MM.1S (cell line): ENCODE results near the gene LYZL4.

Experiments used
- DNase-seq: peaks from one replicate; pipeline ENCODE4 v3.0.0-alpha.2; 2015
- H2AFZ ChIP-seq: fragments of 300-600 bp; sonication (generic); 2 replicates; pipeline ENCODE4 v1.6.0; 2016; ENCODE audit warnings: antibody characterized with exemption, low read length
- H3F3A ChIP-seq: fragments of 300-600 bp; sonication (generic); 2 replicates; pipeline ENCODE4 v1.6.1; 2016; ENCODE audit warnings: mild to moderate bottlenecking, antibody characterized with exemption, low read length, moderate library complexity, mixed read lengths; ENCODE audit not compliant: insufficient read depth
- H3K27ac ChIP-seq: fragments of 300-600 bp; sonication (generic); 2 replicates; pipeline ENCODE4 v1.5.1; 2016; ENCODE audit warnings: mild to moderate bottlenecking, low read length
- H3K27me3 ChIP-seq: fragments of 300-600 bp; sonication (generic); replicated peaks from 2 replicates; pipeline ENCODE4 v1.6.0; 2016; ENCODE audit warnings: low read length; ENCODE audit not compliant: insufficient read depth
- H3K36me3 ChIP-seq: fragments of 300-600 bp; sonication (generic); replicated peaks from 2 replicates; pipeline ENCODE4 v1.6.1; 2016; ENCODE audit warnings: mild to moderate bottlenecking, low read length, mixed read lengths; ENCODE audit not compliant: insufficient read depth
- H3K4me1 ChIP-seq: fragments of 300-600 bp; sonication (generic); 2 replicates; pipeline ENCODE4 v1.6.1; 2016; ENCODE audit warnings: low read length, mixed read lengths
- H3K4me2 ChIP-seq: fragments of 300-600 bp; sonication (generic); 2 replicates; pipeline ENCODE4 v1.6.0; 2016; ENCODE audit warnings: low read depth, low read length
- H3K4me3 ChIP-seq: fragments of 300-600 bp; sonication (generic); 2 replicates; pipeline ENCODE4 v1.5.1; 2016; ENCODE audit warnings: low read length, mixed read lengths
- H3K79me2 ChIP-seq: fragments of 300-600 bp; sonication (generic); 2 replicates; pipeline ENCODE4 v1.6.1; 2016; ENCODE audit warnings: mixed run types, low read length, mixed read lengths
- H3K9ac ChIP-seq: fragments of 300-600 bp; sonication (generic); 2 replicates; pipeline ENCODE4 v1.6.1; 2016; ENCODE audit warnings: low read length, mixed read lengths
- H3K9me2 ChIP-seq: fragments of 300-600 bp; sonication (generic); replicated peaks from 2 replicates; pipeline ENCODE4 v1.6.1; 2016; ENCODE audit warnings: mild to moderate bottlenecking, low read length, mixed read lengths; ENCODE audit not compliant: insufficient read depth
- H3K9me3 ChIP-seq: fragments of 300-600 bp; sonication (generic); replicated peaks from 2 replicates; pipeline ENCODE4 v1.6.1; 2016; ENCODE audit warnings: mild to moderate bottlenecking, low read length, mixed read lengths; ENCODE audit not compliant: insufficient read depth
- H4K20me1 ChIP-seq: fragments of 300-600 bp; sonication (generic); 2 replicates; pipeline ENCODE4 v1.6.1; 2016; ENCODE audit warnings: mild to moderate bottlenecking, low read length, moderate library complexity, mixed read lengths; ENCODE audit not compliant: insufficient read depth
- EZH2 ChIP-seq: fragments of 300-600 bp; sonication (generic); optimal IDR thresholded peaks from 2 replicates; pipeline ENCODE3; 2017; ENCODE audit warnings: low read depth, mild to moderate bottlenecking, antibody characterized with exemption, low read length, mixed read lengths
- EZH2phosphoT487 ChIP-seq: fragments of 300-600 bp; sonication (generic); IDR thresholded peaks from 2 replicates; pipeline ENCODE4 v1.6.1; 2018; ENCODE audit warnings: antibody characterized with exemption, low read length
- TF ChIP-seq, protein P1 (sequence below): fragments of 300-600 bp; sonication (generic); IDR thresholded peaks from 2 replicates; pipeline ENCODE4 v1.5.1; 2016; ENCODE audit warnings: antibody characterized with exemption, low read length, mixed read lengths

Gene LYZL4

GRCh38 chr3:42432485-42432884 is 22.1 kb upstream of the LYZL4 start:
- Histone ChIP-seq H3K9ac (no peak overlapping the region), H3K27me3 (no peaks in the 10 kb centered on the region)
- no peak for TF ChIP-seq EZH2
- TF ChIP-seq, protein P1, sequence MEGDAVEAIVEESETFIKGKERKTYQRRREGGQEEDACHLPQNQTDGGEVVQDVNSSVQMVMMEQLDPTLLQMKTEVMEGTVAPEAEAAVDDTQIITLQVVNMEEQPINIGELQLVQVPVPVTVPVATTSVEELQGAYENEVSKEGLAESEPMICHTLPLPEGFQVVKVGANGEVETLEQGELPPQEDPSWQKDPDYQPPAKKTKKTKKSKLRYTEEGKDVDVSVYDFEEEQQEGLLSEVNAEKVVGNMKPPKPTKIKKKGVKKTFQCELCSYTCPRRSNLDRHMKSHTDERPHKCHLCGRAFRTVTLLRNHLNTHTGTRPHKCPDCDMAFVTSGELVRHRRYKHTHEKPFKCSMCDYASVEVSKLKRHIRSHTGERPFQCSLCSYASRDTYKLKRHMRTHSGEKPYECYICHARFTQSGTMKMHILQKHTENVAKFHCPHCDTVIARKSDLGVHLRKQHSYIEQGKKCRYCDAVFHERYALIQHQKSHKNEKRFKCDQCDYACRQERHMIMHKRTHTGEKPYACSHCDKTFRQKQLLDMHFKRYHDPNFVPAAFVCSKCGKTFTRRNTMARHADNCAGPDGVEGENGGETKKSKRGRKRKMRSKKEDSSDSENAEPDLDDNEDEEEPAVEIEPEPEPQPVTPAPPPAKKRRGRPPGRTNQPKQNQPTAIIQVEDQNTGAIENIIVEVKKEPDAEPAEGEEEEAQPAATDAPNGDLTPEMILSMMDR = no peak
- TF ChIP-seq EZH2phosphoT487 = no peak

DNA sequence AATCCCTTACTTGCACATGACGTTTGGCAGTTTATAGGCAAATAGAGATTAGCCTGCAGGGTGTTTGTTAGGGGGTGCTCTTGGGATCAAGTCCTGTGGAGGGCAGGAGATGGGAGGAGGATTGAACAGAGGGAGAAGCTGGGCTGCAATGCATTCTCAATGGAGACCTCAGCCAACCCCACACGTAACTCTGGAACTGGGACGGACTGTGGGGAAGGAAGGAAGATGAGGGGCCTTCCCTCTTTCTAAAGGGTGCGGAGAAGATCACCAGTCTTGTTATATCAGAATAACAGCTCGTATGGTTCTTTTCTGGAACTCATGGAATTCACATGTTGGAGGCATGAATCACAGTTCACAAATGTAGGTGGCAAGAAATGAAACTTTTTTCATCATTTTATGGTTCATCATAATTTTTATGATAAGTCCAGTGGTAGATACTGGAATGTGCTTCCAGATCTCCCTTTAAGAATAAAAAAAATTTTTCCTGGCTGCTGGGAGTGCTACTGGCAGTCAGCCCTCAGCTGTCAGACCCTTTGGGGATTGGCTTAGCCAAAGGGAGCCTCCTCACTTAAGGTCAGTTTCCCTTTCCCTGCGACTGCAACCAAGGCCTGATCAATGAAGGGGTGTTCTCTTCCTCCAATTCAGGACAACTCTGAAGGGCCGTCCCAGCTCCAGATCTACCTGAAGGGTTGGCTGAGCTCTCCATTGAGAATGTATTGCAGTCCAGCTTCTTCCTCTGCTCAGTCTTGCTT is 20.5 kb upstream of the LYZL4 start:
- Histone ChIP-seq H3K36me3 (no peaks in the 10 kb centered on the region), H3K4me1 (no peaks in the 10 kb centered on the region), H3K9me2 (no peaks in the 10 kb centered on the region), H3K4me2 (no peak overlapping the region), H3K27me3 (no peaks in the 10 kb centered on the region), H3K27ac (no peak overlapping the region), H3K4me3 (no peak overlapping the region), H3F3A (no peaks in the 10 kb centered on the region), H3K79me2 (no peaks in the 10 kb centered on the region), H3K9ac (no peak overlapping the region), H2AFZ (no peak overlapping the region), H3K9me3 (no peaks in the 10 kb centered on the region), H4K20me1 (no peaks in the 10 kb centered on the region)
- no peak for TF ChIP-seq EZH2
- TF ChIP-seq, protein P1 = no peak
- no peak for TF ChIP-seq EZH2phosphoT487
- no peak for DNase-seq

More at GRCh38 chr3:42432485-42432884, 22.1 kb upstream of the LYZL4 start:
- no peaks in the 10 kb centered on the region for H3K9me3 ChIP-seq
- H3K4me2 ChIP-seq = no peak overlapping the region
- no peaks in the 10 kb centered on the region for H3K9me2 ChIP-seq
- H3K36me3 ChIP-seq = no peaks in the 10 kb centered on the region
- H3K4me3 ChIP-seq = no peak overlapping the region
- no peaks in the 10 kb centered on the region for H3F3A ChIP-seq
- H3K27ac ChIP-seq = no peak overlapping the region
- no peaks in the 10 kb centered on the region for H4K20me1 ChIP-seq
- DNase-seq = no peak
- H2AFZ ChIP-seq = no peak overlapping the region
- no peaks in the 10 kb centered on the region for H3K4me1 ChIP-seq
- no peaks in the 10 kb centered on the region for H3K79me2 ChIP-seq

- Histone ChIP-seq H3K9ac (no peak overlapping the region), H3K79me2 (no peaks in the 10 kb centered on the region), H3K36me3 (no peaks in the 10 kb centered on the region), H3K27me3 (no peaks in the 10 kb centered on the region), H3K9me3 (no peaks in the 10 kb centered on the region), H4K20me1 (no peaks in the 10 kb centered on the region), H3K9me2 (no peaks in the 10 kb centered on the region), H3K4me2 (no peak overlapping the region), H3K27ac (no peak overlapping the region), H3K4me3 (no peak overlapping the region), H3K4me1 (no peaks in the 10 kb centered on the region), H3F3A (no peaks in the 10 kb centered on the region), H2AFZ (no peak overlapping the region)
- no peak for TF ChIP-seq EZH2phosphoT487
- TF ChIP-seq EZH2 = no peak
- TF ChIP-seq, protein P1 = no peak
- DNase-seq = no peak
Observed at GRCh38 chr3:42428830-42429229, 18.4 kb upstream of the LYZL4 start.
